ENCODE measurements around the gene NUBPL.
"Not testable (repeated sequence)": the region's sequence is repeated elsewhere in the genome, so short reads cannot be mapped to it uniquely, and the experiment has no call there.

The NUBPL gene

GRCh38 chr14:31792726-31793125 is 231.5 kb downstream of the NUBPL start:
- Histone ChIP-seq H3K79me2 (ENCODE audit: control insufficient read depth, insufficient read depth, low read length, unreplicated experiment) (no peaks in the 10 kb centered on the region), H3K4me3 (ENCODE audit: low read depth, low read length) (no peak overlapping the region), H3K4me1 (ENCODE audit: control insufficient read depth, insufficient read depth, low read length, unreplicated experiment) (no peaks in the 10 kb centered on the region), H3K27me3 (ENCODE audit: insufficient read depth, low read length) (no peaks in the 10 kb centered on the region), H2AFZ (ENCODE audit: low read length, unreplicated experiment) (no peak overlapping the region), H3K27ac (ENCODE audit: low read depth, low read length) (no peak overlapping the region), H3K36me3 (ENCODE audit: insufficient read depth, low read length) (no peaks in the 10 kb centered on the region)

GRCh38 chr14:31797946-31798345 is 236.7 kb downstream of the NUBPL start:
- not testable (repeated sequence) for H2AFZ ChIP-seq (ENCODE audit: low read length, unreplicated experiment); H3K4me3 ChIP-seq (ENCODE audit: low read depth, low read length); H3K79me2 ChIP-seq (ENCODE audit: control insufficient read depth, insufficient read depth, low read length, unreplicated experiment); H3K27me3 ChIP-seq (ENCODE audit: insufficient read depth, low read length); H3K36me3 ChIP-seq (ENCODE audit: insufficient read depth, low read length); H3K4me1 ChIP-seq (ENCODE audit: control insufficient read depth, insufficient read depth, low read length, unreplicated experiment); H3K27ac ChIP-seq (ENCODE audit: low read depth, low read length)

GRCh38 chr14:31802838-31803237 is 241.6 kb downstream of the NUBPL start:
- Histone ChIP-seq H3K4me3 (ENCODE audit: low read depth, low read length) (no peak overlapping the region), H2AFZ (ENCODE audit: low read length, unreplicated experiment) (no peak overlapping the region), H3K27me3 (ENCODE audit: insufficient read depth, low read length) (no peaks in the 10 kb centered on the region), H3K79me2 (ENCODE audit: control insufficient read depth, insufficient read depth, low read length, unreplicated experiment) (no peaks in the 10 kb centered on the region), H3K4me1 (ENCODE audit: control insufficient read depth, insufficient read depth, low read length, unreplicated experiment) (no peaks in the 10 kb centered on the region), H3K27ac (ENCODE audit: low read depth, low read length) (no peak overlapping the region), H3K36me3 (ENCODE audit: insufficient read depth, low read length) (no peaks in the 10 kb centered on the region)

GRCh38 chr14:31806249-31806648 is 245.0 kb downstream of the NUBPL start:
- Histone ChIP-seq H3K36me3 (ENCODE audit: insufficient read depth, low read length) (no peaks in the 10 kb centered on the region), H3K79me2 (ENCODE audit: control insufficient read depth, insufficient read depth, low read length, unreplicated experiment) (no peaks in the 10 kb centered on the region), H2AFZ (ENCODE audit: low read length, unreplicated experiment) (no peak overlapping the region), H3K27ac (ENCODE audit: low read depth, low read length) (no peak overlapping the region), H3K4me3 (ENCODE audit: low read depth, low read length) (no peak overlapping the region), H3K4me1 (ENCODE audit: control insufficient read depth, insufficient read depth, low read length, unreplicated experiment) (no peaks in the 10 kb centered on the region), H3K27me3 (ENCODE audit: insufficient read depth, low read length) (no peaks in the 10 kb centered on the region)

GRCh38 chr14:31811693-31812628 is 250.8 kb downstream of the NUBPL start:
- not testable (repeated sequence) for H3K79me2 ChIP-seq (ENCODE audit: control insufficient read depth, insufficient read depth, low read length, unreplicated experiment); H3K27me3 ChIP-seq (ENCODE audit: insufficient read depth, low read length); H3K4me1 ChIP-seq (ENCODE audit: control insufficient read depth, insufficient read depth, low read length, unreplicated experiment); H2AFZ ChIP-seq (ENCODE audit: low read length, unreplicated experiment); H3K4me3 ChIP-seq (ENCODE audit: low read depth, low read length); H3K27ac ChIP-seq (ENCODE audit: low read depth, low read length); H3K36me3 ChIP-seq (ENCODE audit: insufficient read depth, low read length)

GRCh38 chr14:31813724-31814490 is 252.7 kb downstream of the NUBPL start:
- H3K4me1 ChIP-seq (ENCODE audit: control insufficient read depth, insufficient read depth, low read length, unreplicated experiment); H3K79me2 ChIP-seq (ENCODE audit: control insufficient read depth, insufficient read depth, low read length, unreplicated experiment); H3K36me3 ChIP-seq (ENCODE audit: insufficient read depth, low read length); H3K27ac ChIP-seq (ENCODE audit: low read depth, low read length); H3K4me3 ChIP-seq (ENCODE audit: low read depth, low read length); H3K27me3 ChIP-seq (ENCODE audit: insufficient read depth, low read length); H2AFZ ChIP-seq (ENCODE audit: low read length, unreplicated experiment): not testable (repeated sequence)

- Histone ChIP-seq H3K27me3 (ENCODE audit: insufficient read depth, low read length) (no peaks in the 10 kb centered on the region), H3K4me3 (ENCODE audit: low read depth, low read length) (no peak overlapping the region), H3K79me2 (ENCODE audit: control insufficient read depth, insufficient read depth, low read length, unreplicated experiment) (no peaks in the 10 kb centered on the region), H2AFZ (ENCODE audit: low read length, unreplicated experiment) (no peak overlapping the region), H3K4me1 (ENCODE audit: control insufficient read depth, insufficient read depth, low read length, unreplicated experiment) (peaks cover 13% of the 10 kb centered on the region), H3K36me3 (ENCODE audit: insufficient read depth, low read length) (no peaks in the 10 kb centered on the region), H3K27ac (ENCODE audit: low read depth, low read length) (no peak overlapping the region)
These were observed 258.1 kb downstream of the NUBPL start for GRCh38 chr14:31819281-31819680.

GRCh38 chr14:31825459-31825858 is 264.3 kb downstream of the NUBPL start:
- H3K36me3 ChIP-seq (ENCODE audit: insufficient read depth, low read length): no peaks in the 10 kb centered on the region
- H3K79me2 ChIP-seq (ENCODE audit: control insufficient read depth, insufficient read depth, low read length, unreplicated experiment): no peaks in the 10 kb centered on the region
- no peak overlapping the region for H2AFZ ChIP-seq (ENCODE audit: low read length, unreplicated experiment)
- no peak overlapping the region for H3K4me3 ChIP-seq (ENCODE audit: low read depth, low read length)
- H3K27ac ChIP-seq (ENCODE audit: low read depth, low read length): no peak overlapping the region
- no peaks in the 10 kb centered on the region for H3K4me1 ChIP-seq (ENCODE audit: control insufficient read depth, insufficient read depth, low read length, unreplicated experiment)
- no peaks in the 10 kb centered on the region for H3K27me3 ChIP-seq (ENCODE audit: insufficient read depth, low read length)

GRCh38 chr14:31827325-31827724 is 266.1 kb downstream of the NUBPL start:
- H3K27ac ChIP-seq (ENCODE audit: low read depth, low read length): no peak overlapping the region
- no peak overlapping the region for H3K4me3 ChIP-seq (ENCODE audit: low read depth, low read length)
- H3K79me2 ChIP-seq (ENCODE audit: control insufficient read depth, insufficient read depth, low read length, unreplicated experiment): no peaks in the 10 kb centered on the region

GRCh38 chr14:31828946-31829868 is 268.0 kb downstream of the NUBPL start:
- no peaks in the 10 kb centered on the region for H3K27me3 ChIP-seq (ENCODE audit: insufficient read depth, low read length)
- no peaks in the 10 kb centered on the region for H3K36me3 ChIP-seq (ENCODE audit: insufficient read depth, low read length)
- peak overlapping the region; percentile 45 for H3K27ac ChIP-seq (ENCODE audit: low read depth, low read length)
- H3K4me3 ChIP-seq (ENCODE audit: low read depth, low read length): no peak overlapping the region
- no peak overlapping the region for H2AFZ ChIP-seq (ENCODE audit: low read length, unreplicated experiment)
- no peaks in the 10 kb centered on the region for H3K79me2 ChIP-seq (ENCODE audit: control insufficient read depth, insufficient read depth, low read length, unreplicated experiment)
- H3K4me1 ChIP-seq (ENCODE audit: control insufficient read depth, insufficient read depth, low read length, unreplicated experiment): no peaks in the 10 kb centered on the region

More at GRCh38 chr14:31827325-31827724, 266.1 kb downstream of the NUBPL start:
- Histone ChIP-seq H2AFZ (ENCODE audit: low read length, unreplicated experiment) (no peak overlapping the region), H3K36me3 (ENCODE audit: insufficient read depth, low read length) (no peaks in the 10 kb centered on the region), H3K27me3 (ENCODE audit: insufficient read depth, low read length) (no peaks in the 10 kb centered on the region), H3K4me1 (ENCODE audit: control insufficient read depth, insufficient read depth, low read length, unreplicated experiment) (no peaks in the 10 kb centered on the region)
